ENCODE data around the gene GATD1. TPM values are rescaled to one million over a fixed set of nuclear protein-coding genes. Genes with fewer than 3 reads are reported as not detected.

GATD1 gene
- total and polyA plus RNA-seq, 10 of the 15 experiments (the other 5 are each of a cell fraction or from before 2014, with no cell fraction given) = 1.2 to 92.6 (median 22.3) TPM

DNA sequence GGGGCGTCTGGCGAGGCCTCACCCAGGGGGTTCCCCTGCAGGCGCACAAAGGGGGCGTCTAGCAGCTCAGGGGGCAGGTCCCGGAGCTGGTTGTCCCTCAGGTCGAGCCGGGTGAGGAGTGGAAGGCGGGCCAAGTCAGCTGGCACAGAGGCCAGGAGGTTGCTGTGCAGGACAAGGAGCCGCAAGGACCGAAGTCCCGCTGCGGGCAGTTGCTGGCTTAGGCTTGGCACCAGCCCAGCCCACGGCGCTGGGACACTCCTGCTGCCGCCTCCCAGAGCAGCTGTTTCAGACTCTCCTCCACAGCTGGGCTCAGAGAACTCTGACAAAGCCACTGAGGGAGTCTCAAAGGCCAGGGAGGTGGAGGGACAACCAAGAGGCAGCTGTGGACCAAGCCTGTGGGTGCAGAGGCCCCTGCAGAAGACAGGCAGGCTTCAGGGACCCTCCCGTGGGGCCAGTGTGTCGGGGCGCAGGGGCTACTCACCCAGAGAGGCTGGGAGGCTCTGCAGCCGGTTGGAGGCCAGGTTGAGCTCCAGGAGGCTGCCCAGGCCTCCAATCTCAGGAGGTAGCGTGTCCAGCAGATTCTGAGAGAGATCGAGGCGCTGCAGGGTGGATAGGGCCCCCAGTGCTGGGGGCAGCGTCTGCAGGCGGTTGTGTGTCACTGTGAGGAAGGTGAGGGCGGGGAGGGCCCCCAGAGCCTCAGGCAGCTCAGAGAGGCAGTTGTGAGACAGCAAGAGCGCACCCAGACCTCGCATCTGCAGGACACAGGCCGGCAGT lies 25.6 kb upstream of the GATD1 start (continued):
- TF ChIP-seq, protein P1, sequence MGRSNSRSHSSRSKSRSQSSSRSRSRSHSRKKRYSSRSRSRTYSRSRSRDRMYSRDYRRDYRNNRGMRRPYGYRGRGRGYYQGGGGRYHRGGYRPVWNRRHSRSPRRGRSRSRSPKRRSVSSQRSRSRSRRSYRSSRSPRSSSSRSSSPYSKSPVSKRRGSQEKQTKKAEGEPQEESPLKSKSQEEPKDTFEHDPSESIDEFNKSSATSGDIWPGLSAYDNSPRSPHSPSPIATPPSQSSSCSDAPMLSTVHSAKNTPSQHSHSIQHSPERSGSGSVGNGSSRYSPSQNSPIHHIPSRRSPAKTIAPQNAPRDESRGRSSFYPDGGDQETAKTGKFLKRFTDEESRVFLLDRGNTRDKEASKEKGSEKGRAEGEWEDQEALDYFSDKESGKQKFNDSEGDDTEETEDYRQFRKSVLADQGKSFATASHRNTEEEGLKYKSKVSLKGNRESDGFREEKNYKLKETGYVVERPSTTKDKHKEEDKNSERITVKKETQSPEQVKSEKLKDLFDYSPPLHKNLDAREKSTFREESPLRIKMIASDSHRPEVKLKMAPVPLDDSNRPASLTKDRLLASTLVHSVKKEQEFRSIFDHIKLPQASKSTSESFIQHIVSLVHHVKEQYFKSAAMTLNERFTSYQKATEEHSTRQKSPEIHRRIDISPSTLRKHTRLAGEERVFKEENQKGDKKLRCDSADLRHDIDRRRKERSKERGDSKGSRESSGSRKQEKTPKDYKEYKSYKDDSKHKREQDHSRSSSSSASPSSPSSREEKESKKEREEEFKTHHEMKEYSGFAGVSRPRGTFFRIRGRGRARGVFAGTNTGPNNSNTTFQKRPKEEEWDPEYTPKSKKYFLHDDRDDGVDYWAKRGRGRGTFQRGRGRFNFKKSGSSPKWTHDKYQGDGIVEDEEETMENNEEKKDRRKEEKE (IDR thresholded peaks at IDR 0.05) = no peak

DNA sequence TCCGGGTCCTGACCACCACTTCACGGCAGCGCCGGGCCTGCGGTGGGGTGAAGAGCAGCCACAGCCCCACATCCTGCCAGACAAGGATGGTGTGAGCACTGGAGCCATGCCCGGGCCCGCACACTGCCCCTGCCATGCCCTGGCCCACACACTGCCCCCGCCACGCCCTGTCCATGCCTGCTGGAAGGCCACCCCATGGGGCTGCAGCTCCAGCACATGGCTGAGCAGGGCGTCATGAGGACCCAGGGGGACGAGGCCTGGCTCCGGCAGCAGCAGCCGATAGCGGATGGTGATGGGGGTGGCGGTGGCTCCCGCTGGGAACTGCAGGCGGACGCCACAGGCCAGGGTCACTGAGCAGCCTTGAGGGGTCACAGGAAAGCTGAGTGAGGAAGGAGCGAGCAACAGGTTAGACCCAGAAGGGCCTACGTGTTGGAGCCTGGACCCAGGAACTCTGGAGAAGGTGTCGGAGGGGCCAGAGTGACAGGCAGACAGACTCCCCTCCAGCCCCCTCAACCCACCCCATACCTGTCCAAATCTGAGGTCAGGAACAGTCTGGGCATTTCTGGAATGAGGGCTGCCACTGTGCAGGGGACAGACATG lies 24.8 kb upstream of the GATD1 start:
- ChIA-PET SMC1A (ENCODE audit: uncharacterized antibody, unreplicated experiment) (no interaction called here), RAD21 (ENCODE audit: unreplicated experiment) (no interaction called here), POLR2A (interaction anchor here (2.7 kb wide), 1 partner anchor 17 kb away, joined by 9 read pairs; the partner anchor contains the start of gene PNPLA2), CTCF (no interaction called here)
- WGBS (ENCODE audit: insufficient coverage, insufficient replicate concordance, low lambda C conversion rate, missing lambda C conversion rate) = 96% methylated on average over 15 of the region's 21 CpGs
- ATAC-seq = no peak
- no peak overlapping the region for H3K9ac ChIP-seq (ENCODE audit: control insufficient read depth, insufficient read depth, low read length)
- no peak overlapping the region for H3K27ac ChIP-seq (ENCODE audit: control insufficient read depth, insufficient read depth)
- H4K20me1 ChIP-seq (ENCODE audit: control insufficient read depth, insufficient read depth) = no peaks in the 10 kb centered on the region
- no peaks in the 10 kb centered on the region for H3K9me3 ChIP-seq (replicated peaks; ENCODE audit: control insufficient read depth, insufficient read depth, low read length)
- H3K4me3 ChIP-seq = no peak overlapping the region
- peaks cover 18% of the 10 kb centered on the region for H3K79me2 ChIP-seq (ENCODE audit: control insufficient read depth, insufficient read depth, low read length)
- TF ChIP-seq, protein P2, sequence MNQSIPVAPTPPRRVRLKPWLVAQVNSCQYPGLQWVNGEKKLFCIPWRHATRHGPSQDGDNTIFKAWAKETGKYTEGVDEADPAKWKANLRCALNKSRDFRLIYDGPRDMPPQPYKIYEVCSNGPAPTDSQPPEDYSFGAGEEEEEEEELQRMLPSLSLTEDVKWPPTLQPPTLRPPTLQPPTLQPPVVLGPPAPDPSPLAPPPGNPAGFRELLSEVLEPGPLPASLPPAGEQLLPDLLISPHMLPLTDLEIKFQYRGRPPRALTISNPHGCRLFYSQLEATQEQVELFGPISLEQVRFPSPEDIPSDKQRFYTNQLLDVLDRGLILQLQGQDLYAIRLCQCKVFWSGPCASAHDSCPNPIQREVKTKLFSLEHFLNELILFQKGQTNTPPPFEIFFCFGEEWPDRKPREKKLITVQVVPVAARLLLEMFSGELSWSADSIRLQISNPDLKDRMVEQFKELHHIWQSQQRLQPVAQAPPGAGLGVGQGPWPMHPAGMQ (IDR thresholded peaks at IDR 0.05; ENCODE audit: borderline replicate concordance) = no peak
- TF ChIP-seq RFX5 (IDR thresholded peaks at IDR 0.05; ENCODE audit: low read depth, low read length) = no peak
- no peak for TF ChIP-seq CREB1 (IDR thresholded peaks at IDR 0.05; ENCODE audit: low read depth)
- no peak for FAIRE-seq
- peaks cover 0 to 10% of the 10 kb centered on the region in 2 experiments; a peak in 2 of 4 replicates for H3K36me3 ChIP-seq (ENCODE audit: control insufficient read depth in 2 of 2, insufficient read depth in 2 of 2, low read length in 1 of 2)
- intact Hi-C loops (cut with micrococcal nuclease; ENCODE audit: unreplicated experiment) = no loop called here
- no peak for DNase-seq (ENCODE audit: low read depth, low spot score)
- H3K27me3 ChIP-seq (replicated peaks in 1 of 2; ENCODE audit: control insufficient read depth in 2 of 2, insufficient read depth in 2 of 2, low read length in 1 of 2) = no peaks in the 10 kb centered on the region
- no peak overlapping the region for H3K4me2 ChIP-seq (ENCODE audit: control insufficient read depth, insufficient read depth)
- no TSS peak for BruUV-seq (replicated peaks)
- H3K4me1 ChIP-seq (ENCODE audit: control insufficient read depth, insufficient read depth, low read length) = peaks cover 12% of the 10 kb centered on the region
- no peak overlapping the region for H2AFZ ChIP-seq (ENCODE audit: control insufficient read depth, low read depth, low read length)
- in situ Hi-C loops (cut with MboI) = loop anchor here (25.0 kb wide), 1 partner anchor 1585 kb away; the partner anchor contains the start of gene CD81

Measured in GM12878 (cell line).